DND-41 (cell line): ENCODE data around the gene PADI3.

Experiments used
- ATAC-seq: fragments of 200-7000 bp; cut with Tn5 transposase; 3 replicates; pipeline ENCODE4 v1.9.1; 2021; ENCODE audit warnings: low read depth; ENCODE audit not compliant: insufficient read depth
- DNase-seq: peaks from one replicate; pipeline ENCODE4 v3.0.0-alpha.2; 2020
- H2AFZ ChIP-seq: 2 replicates; pipeline ENCODE4 v1.6.0; 2012; ENCODE audit warnings: low read depth, low read length
- H3K27ac ChIP-seq: 2 replicates; pipeline ENCODE4 v1.5.1; 2012; ENCODE audit warnings: low read length, inconsistent platforms
- H3K27me3 ChIP-seq: fragments of 200-600 bp; sonication (generic); 2 replicates; pipeline ENCODE4 v1.6.0; 2012; ENCODE audit warnings: low read length, mild to moderate bottlenecking, inconsistent platforms; ENCODE audit not compliant: insufficient read depth, poor library complexity
- H3K36me3 ChIP-seq: 2 replicates; pipeline ENCODE4 v1.5.1; 2012; ENCODE audit warnings: low read length, inconsistent platforms; ENCODE audit not compliant: insufficient read depth
- H3K4me1 ChIP-seq: 2 replicates; pipeline ENCODE4 v1.5.1; 2012; ENCODE audit warnings: mild to moderate bottlenecking, low read length; ENCODE audit not compliant: insufficient read depth
- H3K4me2 ChIP-seq: 2 replicates; pipeline ENCODE4 v1.6.0; 2012; ENCODE audit warnings: mild to moderate bottlenecking, moderate library complexity, low read length, inconsistent platforms; ENCODE audit not compliant: insufficient read depth
- H3K4me3 ChIP-seq, 2 experiments: fragments of 200-600 bp in 1 of 2; shearing (Covaris generic) in 1 of 2; 2 replicates each; pipeline ENCODE4 v1.5.1; 2012 to 2016; ENCODE audit warnings: inconsistent platforms in 2 of 2, low read length in 2 of 2, mild to moderate bottlenecking in 2 of 2, low read depth in 1 of 2, moderate library complexity in 1 of 2
- H3K79me2 ChIP-seq: 2 replicates; pipeline ENCODE4 v1.6.0; 2012; ENCODE audit warnings: low read length, inconsistent platforms; ENCODE audit not compliant: insufficient read depth
- H3K9ac ChIP-seq: 2 replicates; pipeline ENCODE4 v1.6.0; 2012; ENCODE audit warnings: low read depth, mild to moderate bottlenecking, inconsistent platforms, low read length, moderate library complexity
- H3K9me3 ChIP-seq: 2 replicates; pipeline ENCODE4 v1.5.1; 2012; ENCODE audit warnings: low read length, moderate library complexity, mild to moderate bottlenecking, inconsistent platforms; ENCODE audit not compliant: insufficient read depth, severe bottlenecking
- H4K20me1 ChIP-seq: 2 replicates; pipeline ENCODE4 v1.6.0; 2012; ENCODE audit warnings: low read length; ENCODE audit not compliant: insufficient read depth
- CTCF ChIP-seq: IDR thresholded peaks from 2 replicates; pipeline ENCODE4 v1.5.1; 2012; ENCODE audit warnings: borderline replicate concordance, low read length, moderate library complexity, mild to moderate bottlenecking; ENCODE audit not compliant: poor library complexity, severe bottlenecking; ENCODE audit errors: extremely low read depth
- EZH2 ChIP-seq: IDR thresholded peaks from 3 replicates; pipeline ENCODE4 v1.6.1; 2012; ENCODE audit warnings: borderline replicate concordance, low read depth, mild to moderate bottlenecking, moderate library complexity, low read length, inconsistent platforms; ENCODE audit not compliant: severe bottlenecking

Gene PADI3

GRCh38 chr1:17309426-17310067 is 60.6 kb downstream of the PADI3 start:
- TF ChIP-seq EZH2 (no peak), CTCF (no peak)
- H3K79me2 ChIP-seq, result no peaks in the 10 kb centered on the region
- no peak overlapping the region for H3K9ac ChIP-seq
- no peaks in the 10 kb centered on the region for H3K4me1 ChIP-seq
- no peaks in the 10 kb centered on the region for H3K9me3 ChIP-seq
- ATAC-seq (no peak), DNase-seq (no peak)
- no peak overlapping the region for H3K27ac ChIP-seq
- H3K4me2 ChIP-seq, result no peak overlapping the region
- H3K4me3 ChIP-seq, result no peak overlapping the region
- H4K20me1 ChIP-seq, result no peaks in the 10 kb centered on the region
- H3K36me3 ChIP-seq, result no peaks in the 10 kb centered on the region
- H2AFZ ChIP-seq, result no peak overlapping the region
- peaks cover 15% of the 10 kb centered on the region for H3K27me3 ChIP-seq

- no peaks in the 10 kb centered on the region for H4K20me1 ChIP-seq
- no peaks in the 10 kb centered on the region for H3K4me1 ChIP-seq
- DNase-seq, result no peak
- H3K4me2 ChIP-seq, result no peak overlapping the region
- ATAC-seq, result no peak
- no peak overlapping the region for H3K27ac ChIP-seq
- H3K9me3 ChIP-seq, result no peaks in the 10 kb centered on the region
- no peak overlapping the region for H3K4me3 ChIP-seq
- H2AFZ ChIP-seq, result no peak overlapping the region
- H3K79me2 ChIP-seq, result no peaks in the 10 kb centered on the region
- no peak overlapping the region for H3K9ac ChIP-seq
- H3K36me3 ChIP-seq, result no peaks in the 10 kb centered on the region
- TF ChIP-seq CTCF (no peak), EZH2 (no peak)
- peaks cover 15% of the 10 kb centered on the region for H3K27me3 ChIP-seq
Observed at GRCh38 chr1:17310068-17310640, 61.3 kb downstream of the PADI3 start.

GRCh38 chr1:17313530-17314309 is 64.8 kb downstream of the PADI3 start:
- Histone ChIP-seq H3K4me1 (no peaks in the 10 kb centered on the region), H3K27ac (no peak overlapping the region), H3K4me3 (no peak overlapping the region), H3K9ac (no peak overlapping the region), H2AFZ (no peak overlapping the region), H3K9me3 (no peaks in the 10 kb centered on the region), H3K4me2 (no peak overlapping the region), H4K20me1 (no peaks in the 10 kb centered on the region), H3K36me3 (no peaks in the 10 kb centered on the region), H3K27me3 (peaks cover 12% of the 10 kb centered on the region), H3K79me2 (no peaks in the 10 kb centered on the region)
- DNase-seq, result no peak
- TF ChIP-seq CTCF (no peak), EZH2 (no peak)
- no peak for ATAC-seq
